Neuron (in vitro differentiated cells): ENCODE data around the gene CMTM1.
"Not testable (repeated sequence)": the region's sequence is repeated elsewhere in the genome, so short reads cannot be mapped to it uniquely, and the experiment has no call there.

Experiments used
- H2AFZ ChIP-seq: one replicate; pipeline ENCODE4 v1.6.1; 2013; ENCODE audit warnings: low read depth, mild to moderate bottlenecking, inconsistent platforms, low read length, moderate library complexity
- H3K27me3 ChIP-seq: one replicate; pipeline ENCODE4 v1.6.1; 2013; ENCODE audit warnings: low read length; ENCODE audit not compliant: insufficient read depth
- H3K36me3 ChIP-seq: one replicate; pipeline ENCODE4 v1.6.1; 2013; ENCODE audit warnings: low read length; ENCODE audit not compliant: insufficient read depth
- H3K4me1 ChIP-seq: one replicate; pipeline ENCODE4 v1.6.1; 2013; ENCODE audit warnings: low read length; ENCODE audit not compliant: insufficient read depth
- H3K4me3 ChIP-seq: 2 replicates; pipeline ENCODE4 v1.5.1; 2013; ENCODE audit warnings: mild to moderate bottlenecking, low read length, moderate library complexity
- H3K9me3 ChIP-seq: one replicate; pipeline ENCODE4 v1.6.1; 2013; ENCODE audit warnings: low read length

Gene CMTM1

DNA sequence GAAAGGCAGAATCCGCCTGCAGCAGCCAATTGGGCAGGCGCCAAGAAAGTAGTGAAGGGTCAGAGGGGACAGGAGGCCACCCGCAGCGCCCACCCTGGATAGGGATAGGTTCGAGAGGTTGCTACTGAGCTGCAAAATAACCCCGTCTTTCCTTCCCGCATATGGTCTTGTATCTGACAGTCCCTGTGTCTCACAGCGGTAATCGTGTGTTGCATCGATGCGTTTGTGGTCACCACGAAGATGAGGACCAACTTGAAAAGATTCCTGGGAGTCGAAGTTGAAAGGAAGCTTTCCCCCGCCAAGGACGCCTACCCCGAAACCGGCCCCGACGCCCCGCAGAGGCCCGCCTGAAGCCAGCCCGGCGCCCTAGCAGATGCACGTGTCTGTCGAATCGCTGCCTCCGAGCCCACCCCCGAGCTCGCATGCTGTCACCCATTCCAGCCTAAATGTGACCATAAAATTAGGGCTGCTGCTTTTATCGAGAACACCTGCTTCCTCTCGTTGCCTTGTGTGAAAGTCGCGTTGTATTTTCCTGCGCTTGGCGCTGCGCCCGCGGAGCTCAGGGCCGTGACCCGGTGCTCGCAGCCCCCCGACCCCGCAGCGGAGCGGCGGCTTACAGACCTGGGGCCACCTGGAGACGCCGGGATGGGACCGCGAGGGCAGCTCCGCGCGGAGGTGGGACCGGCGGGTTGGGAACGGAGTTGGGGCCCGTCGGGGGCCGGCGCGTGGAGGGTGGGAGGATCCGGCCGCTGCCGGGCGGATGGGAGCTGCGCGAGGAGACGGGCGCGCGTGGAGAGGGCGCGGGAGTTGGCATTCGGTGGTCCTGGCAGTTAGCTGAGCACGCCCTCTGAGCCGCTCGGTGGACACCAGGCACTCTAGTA lies 12.7 kb downstream of the CMTM1 start, which contains the start of gene CMTM2:
CMTM2 (plus strand) TSS at position 813 of the 881 bp plus-strand sequence. CDS start 145 bp downstream, outside the sequence.
- Histone ChIP-seq H3K9me3 (no peaks in the 10 kb centered on the region), H3K4me3 (no peak within 1 kb of the TSS), H3K27me3 (no peaks in the 10 kb centered on the region), H3K36me3 (no peaks in the 10 kb centered on the region), H2AFZ (no peak within 1 kb of the TSS), H3K4me1 (peaks cover 6% of the 10 kb centered on the region)

DNA sequence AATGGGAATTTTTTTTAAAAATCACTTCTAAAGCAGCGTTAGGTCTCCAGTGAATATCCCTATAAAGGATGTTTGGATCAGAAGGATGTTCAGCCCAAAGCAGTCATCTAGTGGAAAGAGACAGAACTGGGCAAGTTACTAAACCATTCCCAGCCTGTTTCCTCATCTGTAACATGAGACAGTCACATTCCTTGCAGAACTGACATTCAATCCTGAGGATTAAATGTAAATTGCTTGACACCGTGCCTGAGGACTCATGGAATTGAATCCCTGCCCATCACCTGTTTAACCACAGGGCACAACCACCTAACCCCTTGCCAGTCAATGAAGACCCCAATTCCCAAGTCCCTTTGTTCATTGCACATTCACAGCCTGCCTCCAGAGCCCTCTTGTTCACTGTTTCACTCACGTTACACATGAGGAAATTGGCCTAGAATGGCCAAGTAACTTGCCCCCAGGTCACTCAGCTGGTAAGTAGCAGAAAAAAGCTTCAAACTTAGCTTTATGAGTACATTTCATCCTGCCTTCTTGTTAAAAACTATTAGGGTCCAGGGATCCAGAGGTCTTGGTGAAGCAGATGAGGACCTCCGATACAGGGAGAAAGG lies 14.5 kb downstream of the CMTM1 start:
- Histone ChIP-seq H3K27me3 (no peaks in the 10 kb centered on the region), H3K4me3 (no peak overlapping the region), H3K9me3 (no peaks in the 10 kb centered on the region), H2AFZ (no peak overlapping the region), H3K36me3 (no peaks in the 10 kb centered on the region), H3K4me1 (peaks cover 6% of the 10 kb centered on the region)

DNA sequence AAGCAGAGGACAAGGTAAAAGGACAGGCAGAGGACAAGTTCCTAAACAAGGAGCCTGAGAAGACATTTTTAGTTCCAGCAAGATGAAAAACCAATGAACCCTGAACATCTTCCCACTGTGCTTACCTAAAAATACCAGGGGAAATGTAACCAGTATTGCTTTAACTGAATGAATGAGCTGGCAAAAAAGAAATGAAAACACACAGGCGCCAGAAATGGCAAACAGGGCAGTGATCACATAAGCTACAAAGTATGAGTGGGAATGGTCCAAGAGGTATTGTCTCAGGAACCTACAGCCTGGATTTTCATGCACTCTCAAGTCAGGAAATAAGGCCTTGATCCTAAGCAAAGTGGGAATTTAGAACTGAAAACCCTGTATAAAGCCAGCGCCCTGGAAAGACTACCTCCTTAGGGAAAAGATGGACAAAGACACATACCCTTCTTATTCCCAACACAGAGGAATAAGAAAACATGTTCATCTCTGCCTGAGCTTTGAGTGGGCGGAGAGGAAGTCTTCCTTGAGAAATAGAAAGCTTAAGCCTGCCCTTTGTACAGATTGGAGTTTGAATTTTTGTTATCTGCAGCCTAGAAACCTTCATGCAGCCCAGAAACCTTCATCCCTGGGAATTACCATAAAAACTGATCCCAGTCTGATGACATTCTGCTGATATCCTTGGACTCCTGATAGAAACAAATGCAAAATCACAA lies 15.2 kb downstream of the CMTM1 start:
- Histone ChIP-seq H3K36me3 (no peaks in the 10 kb centered on the region), H3K4me1 (peaks cover 6% of the 10 kb centered on the region), H2AFZ (no peak overlapping the region), H3K9me3 (no peaks in the 10 kb centered on the region), H3K27me3 (no peaks in the 10 kb centered on the region), H3K4me3 (no peak overlapping the region)

DNA sequence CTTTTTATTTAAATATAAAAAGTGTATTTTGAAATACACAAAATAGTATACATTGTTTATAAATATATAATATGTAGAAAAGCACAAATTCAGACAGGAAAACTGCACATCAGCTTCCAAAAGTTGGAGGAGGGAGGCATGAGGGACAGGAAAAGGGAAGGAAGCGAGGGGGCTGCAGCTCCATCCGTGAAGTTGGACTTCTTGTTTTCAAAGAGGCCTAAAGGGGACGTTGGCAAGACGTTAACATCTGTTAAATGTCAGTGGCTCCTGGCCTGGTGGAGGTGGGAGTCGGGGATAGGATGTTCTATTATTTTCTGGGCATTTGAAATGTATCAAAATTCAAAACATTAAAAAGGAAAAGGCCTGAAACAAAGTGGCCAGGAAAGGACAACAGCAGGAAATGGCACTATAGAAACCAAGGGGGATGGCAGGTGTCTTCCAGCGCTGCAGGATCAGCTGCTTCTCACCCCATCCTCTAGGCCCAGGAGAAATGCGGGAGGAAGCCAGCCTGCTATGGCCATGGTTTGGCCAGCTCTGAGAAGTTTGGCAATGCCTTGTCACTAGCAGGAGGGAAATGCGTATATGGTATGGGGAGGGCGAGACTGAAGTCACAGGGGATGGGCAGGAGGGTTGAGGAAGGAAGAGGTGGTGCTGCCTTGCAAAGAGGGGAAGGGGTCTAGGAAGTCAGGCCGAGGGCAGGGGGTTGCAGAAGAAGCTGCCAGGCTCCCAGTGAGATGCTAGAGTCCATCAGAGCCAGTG lies 19.4 kb downstream of the CMTM1 start:
- Histone ChIP-seq H3K9me3 (no peaks in the 10 kb centered on the region), H3K36me3 (no peaks in the 10 kb centered on the region), H3K4me1 (peaks cover 5% of the 10 kb centered on the region), H3K4me3 (no peak overlapping the region), H2AFZ (no peak overlapping the region), H3K27me3 (no peaks in the 10 kb centered on the region)

DNA sequence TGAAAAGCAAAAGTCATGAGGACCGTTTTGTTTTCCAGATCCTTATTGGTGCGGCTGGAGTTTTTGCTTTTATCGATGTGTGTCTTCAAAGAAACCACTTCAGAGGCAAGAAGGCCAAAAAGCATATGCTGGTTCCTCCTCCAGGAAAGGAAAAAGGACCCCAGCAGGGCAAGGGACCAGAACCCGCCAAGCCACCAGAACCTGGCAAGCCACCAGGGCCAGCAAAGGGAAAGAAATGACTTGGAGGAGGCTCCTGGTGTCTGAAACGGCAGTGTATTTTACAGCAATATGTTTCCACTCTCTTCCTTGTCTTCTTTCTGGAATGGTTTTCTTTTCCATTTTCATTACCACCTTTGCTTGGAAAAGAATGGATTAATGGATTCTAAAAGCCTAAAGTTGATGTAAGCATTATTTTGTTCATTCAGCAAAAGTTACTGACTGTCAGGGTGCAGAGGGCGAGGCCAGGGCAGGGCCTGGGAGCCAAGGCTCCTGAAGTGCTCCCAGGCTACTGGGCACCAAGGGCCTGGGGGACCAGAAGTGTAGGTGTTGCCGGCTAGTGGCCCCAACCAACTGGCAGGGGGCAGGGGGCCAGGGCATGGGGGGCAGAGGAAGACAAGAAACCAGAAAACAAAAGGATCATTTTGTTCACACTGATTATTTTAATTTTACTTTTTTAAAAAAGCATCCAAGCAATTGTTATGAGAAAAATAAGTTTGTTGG lies 21.8 kb downstream of the CMTM1 start:
- no peak overlapping the region for H2AFZ ChIP-seq
- no peaks in the 10 kb centered on the region for H3K4me1 ChIP-seq
- H3K4me3 ChIP-seq, result no peak overlapping the region
- H3K36me3 ChIP-seq, result no peaks in the 10 kb centered on the region
- no peaks in the 10 kb centered on the region for H3K27me3 ChIP-seq
- no peaks in the 10 kb centered on the region for H3K9me3 ChIP-seq

DNA sequence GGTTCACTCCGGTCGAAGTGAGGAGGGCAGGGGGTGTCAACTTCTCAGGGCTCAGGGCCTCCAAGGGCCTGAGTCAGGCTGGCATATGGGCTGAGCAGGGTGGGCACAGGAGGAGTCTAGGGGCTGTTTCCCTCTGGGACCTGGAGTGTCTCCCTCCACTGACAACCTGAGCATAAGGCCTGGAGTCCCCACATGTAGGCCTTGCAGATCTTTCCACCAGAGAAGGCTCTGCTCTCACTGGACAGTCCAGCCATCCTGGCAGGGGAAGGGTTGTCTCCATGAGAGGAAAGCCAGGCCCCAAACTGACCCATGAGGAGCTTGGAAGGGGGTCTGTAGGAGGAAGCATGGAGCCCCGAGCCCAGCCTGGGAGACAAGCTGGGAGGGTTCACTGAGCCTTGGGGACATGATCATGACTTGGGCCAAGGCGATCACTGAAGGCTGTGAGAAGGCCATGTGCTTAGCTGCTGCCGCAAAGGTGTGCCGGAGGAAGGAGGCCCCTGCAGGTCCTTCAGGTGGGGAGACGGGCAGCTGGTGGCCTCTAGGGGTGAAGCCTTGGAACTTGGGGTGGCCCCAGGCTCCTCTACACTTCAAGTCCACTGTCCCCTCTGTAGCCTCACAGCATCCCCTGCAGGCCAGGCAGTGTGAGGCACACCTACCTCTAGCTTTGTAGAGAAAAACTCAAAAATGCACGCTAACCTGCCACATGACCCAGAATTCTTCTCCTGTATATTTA lies 22.9 kb downstream of the CMTM1 start:
- Histone ChIP-seq H3K36me3 (no peaks in the 10 kb centered on the region), H2AFZ (no peak overlapping the region), H3K4me3 (no peak overlapping the region), H3K27me3 (no peaks in the 10 kb centered on the region), H3K9me3 (no peaks in the 10 kb centered on the region), H3K4me1 (no peaks in the 10 kb centered on the region)

DNA sequence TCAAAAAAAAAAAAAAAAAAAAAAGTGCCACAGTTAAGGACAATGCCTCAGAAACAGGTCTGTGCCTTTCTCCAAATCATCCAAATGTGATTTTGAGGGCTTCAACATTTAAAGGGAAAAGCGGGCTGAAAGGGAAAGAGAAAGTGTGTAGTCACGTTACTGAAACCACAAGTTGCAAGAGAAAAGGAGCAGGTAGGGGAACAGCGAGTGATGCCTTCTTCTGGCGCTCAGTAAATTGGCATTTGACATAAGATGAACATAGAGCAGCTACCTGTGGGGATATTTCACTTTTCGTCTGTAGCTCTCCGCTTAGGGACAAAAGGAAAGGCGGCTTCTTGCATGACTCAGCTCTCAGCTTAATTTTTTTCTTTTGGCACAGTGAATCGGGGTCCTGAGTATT lies 24.1 kb downstream of the CMTM1 start:
- H3K4me1 ChIP-seq, result no peaks in the 10 kb centered on the region
- H3K27me3 ChIP-seq, result no peaks in the 10 kb centered on the region
- H3K9me3 ChIP-seq, result no peaks in the 10 kb centered on the region
- H3K4me3 ChIP-seq, result no peak overlapping the region
- H3K36me3 ChIP-seq, result no peaks in the 10 kb centered on the region
- no peak overlapping the region for H2AFZ ChIP-seq

DNA sequence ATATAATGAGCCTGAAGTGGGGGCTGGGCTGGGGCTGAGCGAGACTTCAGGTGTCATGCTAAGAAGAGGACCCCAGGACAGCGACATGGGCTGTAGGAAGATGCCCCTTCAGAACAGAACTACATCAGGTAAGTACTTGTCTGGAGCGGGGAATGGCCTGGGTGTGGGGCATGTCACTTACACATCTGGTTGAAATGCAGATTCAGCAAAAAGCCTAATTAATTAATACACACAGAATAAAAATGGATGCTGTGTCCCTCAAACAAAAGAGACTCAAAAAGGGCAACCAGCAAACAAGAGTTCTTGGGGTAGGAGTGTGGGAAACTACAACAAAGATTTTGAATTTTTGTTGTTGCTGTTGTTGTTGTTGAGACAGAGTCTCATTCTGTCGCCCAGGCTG lies 24.8 kb downstream of the CMTM1 start:
- no peak overlapping the region for H2AFZ ChIP-seq
- no peaks in the 10 kb centered on the region for H3K9me3 ChIP-seq
- no peaks in the 10 kb centered on the region for H3K36me3 ChIP-seq
- H3K4me1 ChIP-seq, result no peaks in the 10 kb centered on the region
- H3K4me3 ChIP-seq, result no peak overlapping the region
- no peaks in the 10 kb centered on the region for H3K27me3 ChIP-seq

DNA sequence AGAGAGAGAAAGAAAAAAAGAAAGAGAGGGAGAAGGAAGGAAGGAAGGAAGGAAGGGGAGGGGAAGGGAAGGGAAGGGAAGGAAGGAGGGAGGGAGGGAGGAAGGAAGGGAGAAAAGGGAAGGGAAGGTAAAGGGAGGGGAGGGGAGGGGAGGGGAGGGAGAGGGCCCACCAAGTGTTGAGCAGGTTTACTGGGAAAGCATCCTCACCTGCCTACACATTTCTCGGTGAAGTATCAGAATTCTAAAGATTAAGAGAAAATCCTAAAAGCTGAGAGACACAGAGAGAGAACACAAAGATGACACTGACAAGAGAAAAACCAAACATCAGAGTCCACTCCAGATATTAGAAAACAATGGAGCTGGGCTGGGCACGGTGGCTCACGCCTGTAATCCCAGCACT lies 26.0 kb downstream of the CMTM1 start:
- no peak overlapping the region for H2AFZ ChIP-seq
- H3K4me1 ChIP-seq, result no peaks in the 10 kb centered on the region
- no peaks in the 10 kb centered on the region for H3K36me3 ChIP-seq
- H3K27me3 ChIP-seq, result no peaks in the 10 kb centered on the region
- no peaks in the 10 kb centered on the region for H3K9me3 ChIP-seq
- no peak overlapping the region for H3K4me3 ChIP-seq

DNA sequence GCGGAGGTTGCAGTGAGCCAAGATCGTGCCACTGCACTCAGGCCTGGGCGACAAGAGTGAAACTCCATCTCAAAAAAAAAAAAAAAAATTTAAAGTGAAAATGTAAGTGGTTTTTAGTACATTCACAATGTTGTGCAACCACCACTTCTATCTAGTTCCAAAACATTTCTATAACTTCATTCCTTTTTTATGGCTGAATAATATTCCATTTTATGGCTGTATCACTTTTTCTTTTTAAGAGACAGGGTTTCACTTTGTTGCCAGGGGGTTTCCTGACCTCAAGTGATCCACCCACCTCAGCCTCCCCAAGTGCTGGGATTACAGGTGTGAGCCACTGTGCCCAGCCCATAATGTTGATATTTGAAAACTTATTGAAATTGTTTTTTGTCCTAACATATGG lies 26.6 kb downstream of the CMTM1 start:
- Histone ChIP-seq H3K9me3 (no peaks in the 10 kb centered on the region), H3K36me3 (no peaks in the 10 kb centered on the region), H3K4me1 (no peaks in the 10 kb centered on the region), H3K4me3 (no peak overlapping the region), H2AFZ (no peak overlapping the region), H3K27me3 (no peaks in the 10 kb centered on the region)

DNA sequence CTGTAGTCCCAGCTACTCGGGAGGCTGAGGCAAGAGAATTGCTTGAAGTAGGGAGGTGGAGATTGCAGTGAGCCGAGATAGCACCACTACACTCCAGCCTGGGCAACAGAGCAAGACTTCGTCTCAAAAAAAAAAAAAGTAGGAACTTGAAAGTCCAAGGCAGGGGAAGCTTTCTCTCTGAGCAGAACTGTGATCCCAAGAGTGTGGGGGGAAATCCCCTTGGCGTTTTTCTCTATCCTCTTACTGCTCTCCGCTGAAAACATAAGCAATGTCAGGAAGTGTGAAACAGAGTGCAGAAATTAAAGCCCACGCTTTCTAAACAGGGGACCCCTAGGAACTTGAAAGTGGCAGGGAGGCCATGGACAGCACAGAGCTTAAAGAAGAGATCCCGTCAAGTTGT lies 28.5 kb downstream of the CMTM1 start:
- H3K27me3 ChIP-seq, result no peaks in the 10 kb centered on the region
- no peak overlapping the region for H2AFZ ChIP-seq
- H3K4me1 ChIP-seq, result no peaks in the 10 kb centered on the region
- H3K4me3 ChIP-seq, result no peak overlapping the region
- no peaks in the 10 kb centered on the region for H3K36me3 ChIP-seq
- H3K9me3 ChIP-seq, result no peaks in the 10 kb centered on the region

DNA sequence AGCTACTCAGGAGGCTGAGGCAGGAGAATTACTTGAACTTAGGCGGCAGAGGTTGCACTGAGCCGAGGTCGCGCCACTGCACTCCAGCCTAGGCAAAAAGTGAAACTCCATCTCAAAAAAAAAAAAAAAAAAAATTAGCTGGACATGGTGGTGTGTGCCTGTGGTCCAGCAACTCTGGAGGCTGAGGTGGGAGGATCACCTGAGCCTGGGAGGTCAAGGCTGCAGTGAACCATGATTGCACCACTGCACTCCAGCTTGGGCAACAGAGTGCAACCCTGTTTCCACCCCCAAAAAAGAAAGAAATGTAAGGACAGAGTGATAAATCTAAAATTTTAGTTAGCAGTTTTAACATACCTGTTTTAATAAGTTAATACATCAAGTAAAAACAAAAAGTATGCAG lies 30.3 kb downstream of the CMTM1 start:
- not testable (repeated sequence) for H3K4me3 ChIP-seq, H3K4me1 ChIP-seq, H2AFZ ChIP-seq, H3K36me3 ChIP-seq, H3K27me3 ChIP-seq, H3K9me3 ChIP-seq
